ENCODE data around the gene COMMD7. TPM values are rescaled to one million over a fixed set of nuclear protein-coding genes. Genes with fewer than 3 reads are reported as not detected.

COMMD7 gene
- total and polyA plus RNA-seq, 9 of the 15 experiments (the other 6 are each of a cell fraction or from before 2014, with no cell fraction given): 11.9 to 69.1 (median 34.7) TPM

- TF ChIP-seq RREB1 (CRISPR knock-in tag; IDR thresholded peaks at IDR 0.05) (0 out of 2 replicates have a peak, but pooled peaks have one; percentile 10), SIN3B (IDR thresholded peaks at IDR 0.05; ENCODE audit: low read depth) (peak; percentile 70; the same call in 1 of the 2 replicates), SAFB (IDR thresholded peaks at IDR 0.05; ENCODE audit: borderline replicate concordance, low read depth, low read length) (peak; percentile 97), ZBTB7A (IDR thresholded peaks at IDR 0.05; ENCODE audit: borderline replicate concordance, control insufficient read depth, low read depth, low read length) (peak; percentile 53; the same call in 1 of the 2 replicates), SMARCA4 (IDR thresholded peaks at IDR 0.05) (no peak), ARNT (IDR thresholded peaks at IDR 0.05) (no peak), DEAF1 (CRISPR knock-in tag; IDR thresholded peaks at IDR 0.05) (no peak), TEAD2 (tag; IDR thresholded peaks at IDR 0.05) (no peak), GABPB1 (CRISPR knock-in tag; IDR thresholded peaks at IDR 0.05) (0 out of 2 replicates have a peak, but pooled peaks have one; percentile 8), CREM (IDR thresholded peaks at IDR 0.05; ENCODE audit: low read depth) (peak; percentile 44; the same call in 1 of the 2 replicates), TARDBP (IDR thresholded peaks at IDR 0.05) (peak; percentile 88; the same call in 1 of the 2 replicates), ZNF592 (IDR thresholded peaks at IDR 0.05) (peak; percentile 80), ETV5 (CRISPR knock-in tag; IDR thresholded peaks at IDR 0.05; ENCODE audit: low read depth) (0 out of 2 replicates have a peak, but pooled peaks have one; percentile 23), DMBX1 (CRISPR knock-in tag; IDR thresholded peaks at IDR 0.05; ENCODE audit: borderline replicate concordance) (peak; percentile 35; the same call in 1 of the 2 replicates), GATAD2B (IDR thresholded peaks at IDR 0.05; ENCODE audit: borderline replicate concordance) (peak; percentile 99), CBX1 (IDR thresholded peaks at IDR 0.05; ENCODE audit: low read depth) (peak; percentile 94; the same call in 1 of the 2 replicates)
Observed at GRCh38 chr20:32743237-32744112, at the start of gene COMMD7 (continued).
